HEK293 (cell line): Measurements from ENCODE around the gene AFDN.

Source experiments
- BCL11B ChIP-seq: fragments of 450-650 bp; formaldehyde crosslinking; IDR thresholded peaks from 2 replicates; pipeline ENCODE4 v1.5.1; 2016; ENCODE audit warnings: low read depth, missing biosample characterization, missing genetic modification characterization
- FEZF1 ChIP-seq: fragments of 450-650 bp; formaldehyde crosslinking; IDR thresholded peaks from 2 replicates; pipeline ENCODE4 v1.5.1; 2016; ENCODE audit warnings: missing biosample characterization, missing genetic modification characterization
- GLI2 ChIP-seq: fragments of 450-650 bp; formaldehyde crosslinking; IDR thresholded peaks from 2 replicates; pipeline ENCODE4; 2017; ENCODE audit warnings: missing biosample characterization, missing genetic modification characterization, low read depth, borderline replicate concordance
- KLF8 ChIP-seq: fragments of 450-650 bp; formaldehyde crosslinking; IDR thresholded peaks from 2 replicates; pipeline ENCODE4 v1.5.1; 2016; ENCODE audit warnings: missing biosample characterization, missing genetic modification characterization
- SP2 ChIP-seq: fragments of 450-650 bp; formaldehyde crosslinking; IDR thresholded peaks from 2 replicates; pipeline ENCODE4 v1.5.1; 2016; ENCODE audit warnings: missing biosample characterization, missing genetic modification characterization
- SP7 ChIP-seq: fragments of 450-650 bp; formaldehyde crosslinking; IDR thresholded peaks from 2 replicates; pipeline ENCODE4 v1.5.1; 2016; ENCODE audit warnings: missing biosample characterization, missing genetic modification characterization
- TCF7L2 ChIP-seq: IDR thresholded peaks from 2 replicates; pipeline ENCODE4 v1.6.1; 2011; ENCODE audit warnings: low read depth, mild to moderate bottlenecking, inconsistent platforms, low read length, moderate library complexity, borderline replicate concordance
- YY2 ChIP-seq: fragments of 450-650 bp; formaldehyde crosslinking; IDR thresholded peaks from 2 replicates; pipeline ENCODE4 v1.5.1; 2016; ENCODE audit warnings: missing biosample characterization, missing genetic modification characterization
- ZNF140 ChIP-seq: fragments of 450-650 bp; formaldehyde crosslinking; IDR thresholded peaks from 2 replicates; pipeline ENCODE4 v1.5.1; 2016; ENCODE audit warnings: missing biosample characterization, missing genetic modification characterization
- ZNF157 ChIP-seq: fragments of 450-650 bp; formaldehyde crosslinking; IDR thresholded peaks from 2 replicates; pipeline ENCODE4 v1.5.1; 2016; ENCODE audit warnings: missing biosample characterization, missing genetic modification characterization
- ZNF2 ChIP-seq: fragments of 450-650 bp; formaldehyde crosslinking; IDR thresholded peaks from 2 replicates; pipeline ENCODE4 v1.5.1; 2016; ENCODE audit warnings: missing biosample characterization, missing genetic modification characterization
- ZNF274 ChIP-seq, 2 experiments: fragments of 200-500 bp in 1 of 2; fragments of 450-650 bp in 1 of 2; sonication (Bioruptor generic) in 1 of 2; formaldehyde crosslinking in 1 of 2; IDR thresholded peaks; 2 replicates each; pipeline versions ENCODE4 v1.5.1 to v1.6.1; 2014 to 2016; ENCODE audit warnings: borderline replicate concordance in 1 of 2, inconsistent platforms in 1 of 2, low read length in 1 of 2, missing biosample characterization in 1 of 2, missing genetic modification characterization in 1 of 2
- ZNF48 ChIP-seq: fragments of 450-650 bp; formaldehyde crosslinking; IDR thresholded peaks from 2 replicates; pipeline ENCODE4 v1.5.1; 2016; ENCODE audit warnings: missing biosample characterization, missing genetic modification characterization
- ZNF529 ChIP-seq: fragments of 450-650 bp; formaldehyde crosslinking; IDR thresholded peaks from 2 replicates; pipeline ENCODE4 v1.5.1; 2017; ENCODE audit warnings: missing genetic modification characterization, missing biosample characterization; ENCODE audit not compliant: insufficient replicate concordance
- ZNF558 ChIP-seq: fragments of 450-650 bp; formaldehyde crosslinking; IDR thresholded peaks from 2 replicates; pipeline ENCODE4 v1.5.1; 2016; ENCODE audit warnings: missing biosample characterization, missing genetic modification characterization
- ZNF600 ChIP-seq: fragments of 450-650 bp; formaldehyde crosslinking; IDR thresholded peaks from 2 replicates; pipeline ENCODE4 v1.5.1; 2016; ENCODE audit warnings: missing biosample characterization, missing genetic modification characterization
- ZNF701 ChIP-seq: fragments of 450-650 bp; formaldehyde crosslinking; IDR thresholded peaks from 2 replicates; pipeline ENCODE4 v1.5.1; 2016; ENCODE audit warnings: missing biosample characterization, missing genetic modification characterization
- ZNF843 ChIP-seq: fragments of 450-650 bp; formaldehyde crosslinking; IDR thresholded peaks from 2 replicates; pipeline ENCODE4 v1.5.1; 2016; ENCODE audit warnings: missing biosample characterization, missing genetic modification characterization
- ZSCAN30 ChIP-seq: fragments of 450-650 bp; IDR thresholded peaks from 2 replicates; pipeline ENCODE4 v1.5.1; 2018; ENCODE audit warnings: missing biosample characterization, mild to moderate bottlenecking, missing genetic modification characterization, moderate library complexity
- TF ChIP-seq, protein P1 (sequence below): fragments of 450-650 bp; formaldehyde crosslinking; IDR thresholded peaks from 2 replicates; pipeline ENCODE4 v1.5.1; 2016; ENCODE audit warnings: missing biosample characterization, missing genetic modification characterization
- TF ChIP-seq, protein P2 (sequence below): fragments of 450-650 bp; formaldehyde crosslinking; IDR thresholded peaks from 2 replicates; pipeline ENCODE4 v1.5.1; 2016; ENCODE audit warnings: missing biosample characterization, missing genetic modification characterization
- TF ChIP-seq, protein P3 (sequence below): fragments of 450-650 bp; formaldehyde crosslinking; optimal IDR thresholded peaks from 2 replicates; pipeline ENCODE3; 2016; ENCODE audit warnings: missing biosample characterization, mild to moderate bottlenecking, missing genetic modification characterization
- TF ChIP-seq, protein P4 (sequence below): fragments of 450-650 bp; formaldehyde crosslinking; IDR thresholded peaks from 2 replicates; pipeline ENCODE4 v1.5.1; 2016; ENCODE audit warnings: missing biosample characterization, missing genetic modification characterization
- TF ChIP-seq, protein P5 (sequence below): sonication (generic); formaldehyde crosslinking; IDR thresholded peaks from 2 replicates; pipeline ENCODE4 v1.8.1; 2022; ENCODE audit warnings: mild to moderate bottlenecking, moderate library complexity, missing genetic modification reagents
- TF ChIP-seq, protein P6 (sequence below): fragments of 450-650 bp; formaldehyde crosslinking; IDR thresholded peaks from 2 replicates; pipeline ENCODE4 v1.5.1; 2016; ENCODE audit warnings: missing biosample characterization, missing genetic modification characterization

The AFDN gene

DNA sequence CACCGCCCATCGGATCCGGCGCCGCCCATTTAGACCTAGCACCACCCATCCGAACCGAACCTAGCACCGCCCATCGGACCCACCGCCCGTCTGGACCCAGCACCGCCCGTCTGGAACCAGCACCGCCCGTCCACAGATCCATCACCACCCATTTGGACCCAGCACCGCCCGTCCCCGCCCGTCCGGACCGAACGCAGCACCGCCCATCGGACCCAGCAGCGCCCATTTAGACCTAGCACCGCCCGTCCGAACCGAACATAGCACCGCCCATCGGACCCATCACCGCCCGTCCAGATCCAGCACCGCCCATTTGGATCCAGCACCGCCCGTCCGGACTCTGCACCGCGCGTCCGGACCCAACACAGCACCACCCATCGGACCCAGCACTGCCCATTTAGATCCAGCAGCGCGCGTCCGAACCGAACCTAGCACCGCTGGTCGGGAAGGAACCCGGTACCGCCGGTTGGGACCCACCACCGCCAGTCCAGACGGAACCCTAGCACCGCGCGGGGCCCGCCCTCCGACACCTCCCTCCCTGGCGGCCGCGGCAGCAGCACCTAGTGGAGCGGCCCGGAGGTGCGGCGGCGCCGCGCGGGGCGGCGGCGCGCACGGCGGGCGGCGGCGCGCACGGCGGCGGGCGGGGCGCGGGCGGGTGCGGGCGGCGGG lies 348 bp upstream of the AFDN start (continued):
- TF ChIP-seq, protein P1, sequence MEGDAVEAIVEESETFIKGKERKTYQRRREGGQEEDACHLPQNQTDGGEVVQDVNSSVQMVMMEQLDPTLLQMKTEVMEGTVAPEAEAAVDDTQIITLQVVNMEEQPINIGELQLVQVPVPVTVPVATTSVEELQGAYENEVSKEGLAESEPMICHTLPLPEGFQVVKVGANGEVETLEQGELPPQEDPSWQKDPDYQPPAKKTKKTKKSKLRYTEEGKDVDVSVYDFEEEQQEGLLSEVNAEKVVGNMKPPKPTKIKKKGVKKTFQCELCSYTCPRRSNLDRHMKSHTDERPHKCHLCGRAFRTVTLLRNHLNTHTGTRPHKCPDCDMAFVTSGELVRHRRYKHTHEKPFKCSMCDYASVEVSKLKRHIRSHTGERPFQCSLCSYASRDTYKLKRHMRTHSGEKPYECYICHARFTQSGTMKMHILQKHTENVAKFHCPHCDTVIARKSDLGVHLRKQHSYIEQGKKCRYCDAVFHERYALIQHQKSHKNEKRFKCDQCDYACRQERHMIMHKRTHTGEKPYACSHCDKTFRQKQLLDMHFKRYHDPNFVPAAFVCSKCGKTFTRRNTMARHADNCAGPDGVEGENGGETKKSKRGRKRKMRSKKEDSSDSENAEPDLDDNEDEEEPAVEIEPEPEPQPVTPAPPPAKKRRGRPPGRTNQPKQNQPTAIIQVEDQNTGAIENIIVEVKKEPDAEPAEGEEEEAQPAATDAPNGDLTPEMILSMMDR = peak; percentile 71; the same call in 1 of the 2 replicates
- TF ChIP-seq GLI2 (tag by site-specific recombination) (no peak), ZNF157 (tag by site-specific recombination) (no peak), ZNF701 (tag by site-specific recombination) (no peak), ZNF843 (tag by site-specific recombination) (peak; percentile 37; the same call in 1 of the 2 replicates), ZNF274 (IDR thresholded peaks at IDR 0.05; ENCODE audit: low read length) (no peak), ZNF274 (tag by site-specific recombination; IDR thresholded peaks at IDR 0.05; ENCODE audit: borderline replicate concordance) (no peak), TCF7L2 (no peak), ZNF2 (tag by site-specific recombination) (peak; percentile 63; the same call in 1 of the 2 replicates), KLF8 (tag by site-specific recombination) (peak; percentile 78; the same call in 1 of the 2 replicates), FEZF1 (no peak), ZNF600 (peak; percentile 92), ZNF558 (tag by site-specific recombination) (no peak), ZNF529 (tag by site-specific recombination) (no peak), BCL11B (tag by site-specific recombination) (no peak), SP2 (tag by site-specific recombination) (peak; percentile 83), YY2 (no peak), ZNF140 (0 out of 2 replicates have a peak, but pooled peaks have one; percentile 29), ZNF48 (tag by site-specific recombination) (no peak), ZSCAN30 (tag by site-specific recombination) (no peak), SP7 (tag by site-specific recombination) (no peak; the same call in 1 of the 2 replicates)
- TF ChIP-seq, protein P2, sequence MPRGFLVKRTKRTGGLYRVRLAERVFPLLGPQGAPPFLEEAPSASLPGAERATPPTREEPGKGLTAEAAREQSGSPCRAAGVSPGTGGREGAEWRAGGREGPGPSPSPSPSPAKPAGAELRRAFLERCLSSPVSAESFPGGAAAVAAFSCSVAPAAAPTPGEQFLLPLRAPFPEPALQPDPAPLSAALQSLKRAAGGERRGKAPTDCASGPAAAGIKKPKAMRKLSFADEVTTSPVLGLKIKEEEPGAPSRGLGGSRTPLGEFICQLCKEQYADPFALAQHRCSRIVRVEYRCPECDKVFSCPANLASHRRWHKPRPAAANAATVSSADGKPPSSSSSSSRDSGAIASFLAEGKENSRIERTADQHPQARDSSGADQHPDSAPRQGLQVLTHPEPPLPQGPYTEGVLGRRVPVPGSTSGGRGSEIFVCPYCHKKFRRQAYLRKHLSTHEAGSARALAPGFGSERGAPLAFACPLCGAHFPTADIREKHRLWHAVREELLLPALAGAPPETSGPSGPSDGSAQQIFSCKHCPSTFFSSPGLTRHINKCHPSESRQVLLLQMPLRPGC (tag by site-specific recombination) = peak; percentile 9; the same call in 1 of the 2 replicates
- TF ChIP-seq, protein P3, sequence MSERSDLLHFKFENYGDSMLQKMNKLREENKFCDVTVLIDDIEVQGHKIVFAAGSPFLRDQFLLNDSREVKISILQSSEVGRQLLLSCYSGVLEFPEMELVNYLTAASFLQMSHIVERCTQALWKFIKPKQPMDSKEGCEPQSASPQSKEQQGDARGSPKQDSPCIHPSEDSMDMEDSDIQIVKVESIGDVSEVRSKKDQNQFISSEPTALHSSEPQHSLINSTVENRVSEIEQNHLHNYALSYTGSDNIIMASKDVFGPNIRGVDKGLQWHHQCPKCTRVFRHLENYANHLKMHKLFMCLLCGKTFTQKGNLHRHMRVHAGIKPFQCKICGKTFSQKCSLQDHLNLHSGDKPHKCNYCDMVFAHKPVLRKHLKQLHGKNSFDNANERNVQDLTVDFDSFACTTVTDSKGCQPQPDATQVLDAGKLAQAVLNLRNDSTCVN (tag by site-specific recombination) = peak; percentile 70
- TF ChIP-seq, protein P4, sequence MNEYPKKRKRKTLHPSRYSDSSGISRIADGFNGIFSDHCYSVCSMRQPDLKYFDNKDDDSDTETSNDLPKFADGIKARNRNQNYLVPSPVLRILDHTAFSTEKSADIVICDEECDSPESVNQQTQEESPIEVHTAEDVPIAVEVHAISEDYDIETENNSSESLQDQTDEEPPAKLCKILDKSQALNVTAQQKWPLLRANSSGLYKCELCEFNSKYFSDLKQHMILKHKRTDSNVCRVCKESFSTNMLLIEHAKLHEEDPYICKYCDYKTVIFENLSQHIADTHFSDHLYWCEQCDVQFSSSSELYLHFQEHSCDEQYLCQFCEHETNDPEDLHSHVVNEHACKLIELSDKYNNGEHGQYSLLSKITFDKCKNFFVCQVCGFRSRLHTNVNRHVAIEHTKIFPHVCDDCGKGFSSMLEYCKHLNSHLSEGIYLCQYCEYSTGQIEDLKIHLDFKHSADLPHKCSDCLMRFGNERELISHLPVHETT (tag by site-specific recombination) = 0 out of 2 replicates have a peak, but pooled peaks have one; percentile 15
- TF ChIP-seq, protein P5, sequence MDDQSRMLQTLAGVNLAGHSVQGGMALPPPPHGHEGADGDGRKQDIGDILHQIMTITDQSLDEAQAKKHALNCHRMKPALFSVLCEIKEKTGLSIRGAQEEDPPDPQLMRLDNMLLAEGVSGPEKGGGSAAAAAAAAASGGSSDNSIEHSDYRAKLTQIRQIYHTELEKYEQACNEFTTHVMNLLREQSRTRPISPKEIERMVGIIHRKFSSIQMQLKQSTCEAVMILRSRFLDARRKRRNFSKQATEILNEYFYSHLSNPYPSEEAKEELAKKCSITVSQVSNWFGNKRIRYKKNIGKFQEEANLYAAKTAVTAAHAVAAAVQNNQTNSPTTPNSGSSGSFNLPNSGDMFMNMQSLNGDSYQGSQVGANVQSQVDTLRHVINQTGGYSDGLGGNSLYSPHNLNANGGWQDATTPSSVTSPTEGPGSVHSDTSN (CRISPR knock-in tag) = peak; percentile 84
- TF ChIP-seq, protein P6, sequence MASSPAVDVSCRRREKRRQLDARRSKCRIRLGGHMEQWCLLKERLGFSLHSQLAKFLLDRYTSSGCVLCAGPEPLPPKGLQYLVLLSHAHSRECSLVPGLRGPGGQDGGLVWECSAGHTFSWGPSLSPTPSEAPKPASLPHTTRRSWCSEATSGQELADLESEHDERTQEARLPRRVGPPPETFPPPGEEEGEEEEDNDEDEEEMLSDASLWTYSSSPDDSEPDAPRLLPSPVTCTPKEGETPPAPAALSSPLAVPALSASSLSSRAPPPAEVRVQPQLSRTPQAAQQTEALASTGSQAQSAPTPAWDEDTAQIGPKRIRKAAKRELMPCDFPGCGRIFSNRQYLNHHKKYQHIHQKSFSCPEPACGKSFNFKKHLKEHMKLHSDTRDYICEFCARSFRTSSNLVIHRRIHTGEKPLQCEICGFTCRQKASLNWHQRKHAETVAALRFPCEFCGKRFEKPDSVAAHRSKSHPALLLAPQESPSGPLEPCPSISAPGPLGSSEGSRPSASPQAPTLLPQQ = peak; percentile 95
